Liver (tissue), 3 donors: ENCODE data around the gene MECR.

Source experiments
- EGR1 ChIP-seq, 2 donors: IDR thresholded peaks; 2 replicates each; pipeline ENCODE4 v1.6.1; 2016 to 2018; ENCODE audit warnings: antibody characterized with exemption in 2 of 2, low read depth in 2 of 2
- FOXA1 ChIP-seq: IDR thresholded peaks from 2 replicates; pipeline ENCODE4 v1.6.1; 2016; ENCODE audit warnings: antibody characterized with exemption
- HNF4G ChIP-seq: IDR thresholded peaks from 2 replicates; pipeline ENCODE4 v1.6.1; 2016; ENCODE audit warnings: antibody characterized with exemption
- JUND ChIP-seq, 2 donors: IDR thresholded peaks; 2 replicates each; pipeline ENCODE4 v1.6.1; 2016; ENCODE audit warnings: antibody characterized with exemption in 2 of 2
- NR2F2 ChIP-seq: IDR thresholded peaks from 2 replicates; pipeline ENCODE4 v1.6.1; 2016; ENCODE audit warnings: antibody characterized with exemption
- RAD21 ChIP-seq, 2 donors: IDR thresholded peaks; 2 replicates each; pipeline ENCODE4 v1.6.1; 2016; ENCODE audit warnings: antibody characterized with exemption in 2 of 2, mild to moderate bottlenecking in 2 of 2
- SP1 ChIP-seq: IDR thresholded peaks from 2 replicates; pipeline ENCODE4 v1.6.1; 2018; ENCODE audit warnings: antibody characterized with exemption, mild to moderate bottlenecking
- TAF1 ChIP-seq: conservative IDR thresholded peaks from 2 replicates; pipeline ENCODE4 v1.6.1; 2016; ENCODE audit warnings: antibody characterized with exemption, mild to moderate bottlenecking
- YY1 ChIP-seq: IDR thresholded peaks from 2 replicates; pipeline ENCODE4 v1.6.1; 2016; ENCODE audit warnings: antibody characterized with exemption, mild to moderate bottlenecking
- TF ChIP-seq, protein P1 (sequence below): fragments of 150-350 bp; IDR thresholded peaks from 2 replicates; pipeline ENCODE4 v1.5.1; 2017; ENCODE audit warnings: improper control_type of control experiment, low read depth, low read length; ENCODE audit not compliant: missing input control
- TF ChIP-seq, protein P2 (sequence below): IDR thresholded peaks from 2 replicates; pipeline ENCODE4 v1.6.1; 2016; ENCODE audit warnings: antibody characterized with exemption
- TF ChIP-seq, protein P3 (sequence below): IDR thresholded peaks from 2 replicates; pipeline ENCODE4 v1.6.1; 2016; ENCODE audit warnings: antibody characterized with exemption
- TF ChIP-seq, protein P4 (sequence below): IDR thresholded peaks from 2 replicates; pipeline ENCODE4 v1.6.1; 2016; ENCODE audit warnings: antibody characterized with exemption, mild to moderate bottlenecking
- TF ChIP-seq, protein P5 (sequence below): IDR thresholded peaks from 2 replicates; pipeline ENCODE4 v1.6.1; 2016; ENCODE audit warnings: antibody characterized with exemption
- donor health status: healthy.
- donor health status: healthy.

DNA sequence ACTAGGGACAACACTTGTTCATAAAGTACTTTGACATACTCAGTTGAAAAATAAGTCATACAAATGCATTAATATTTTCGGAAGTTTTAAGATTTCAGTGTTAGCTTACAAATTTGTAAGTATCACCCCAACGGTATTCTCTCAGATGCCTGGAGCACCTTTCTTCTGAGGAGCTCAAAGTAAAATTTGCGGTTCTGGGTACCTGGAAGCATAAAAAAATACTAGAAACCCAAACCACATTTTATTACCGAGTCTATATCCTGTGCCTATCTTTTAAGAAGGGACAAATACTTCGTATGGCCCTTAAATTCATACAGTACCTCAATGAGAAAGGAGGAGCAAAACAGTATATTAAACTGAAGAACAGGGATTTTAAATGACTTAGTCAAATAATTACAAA, 59.2 kb downstream of the MECR start:
- TF ChIP-seq, protein P1, sequence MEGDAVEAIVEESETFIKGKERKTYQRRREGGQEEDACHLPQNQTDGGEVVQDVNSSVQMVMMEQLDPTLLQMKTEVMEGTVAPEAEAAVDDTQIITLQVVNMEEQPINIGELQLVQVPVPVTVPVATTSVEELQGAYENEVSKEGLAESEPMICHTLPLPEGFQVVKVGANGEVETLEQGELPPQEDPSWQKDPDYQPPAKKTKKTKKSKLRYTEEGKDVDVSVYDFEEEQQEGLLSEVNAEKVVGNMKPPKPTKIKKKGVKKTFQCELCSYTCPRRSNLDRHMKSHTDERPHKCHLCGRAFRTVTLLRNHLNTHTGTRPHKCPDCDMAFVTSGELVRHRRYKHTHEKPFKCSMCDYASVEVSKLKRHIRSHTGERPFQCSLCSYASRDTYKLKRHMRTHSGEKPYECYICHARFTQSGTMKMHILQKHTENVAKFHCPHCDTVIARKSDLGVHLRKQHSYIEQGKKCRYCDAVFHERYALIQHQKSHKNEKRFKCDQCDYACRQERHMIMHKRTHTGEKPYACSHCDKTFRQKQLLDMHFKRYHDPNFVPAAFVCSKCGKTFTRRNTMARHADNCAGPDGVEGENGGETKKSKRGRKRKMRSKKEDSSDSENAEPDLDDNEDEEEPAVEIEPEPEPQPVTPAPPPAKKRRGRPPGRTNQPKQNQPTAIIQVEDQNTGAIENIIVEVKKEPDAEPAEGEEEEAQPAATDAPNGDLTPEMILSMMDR: no peak
- TF ChIP-seq, protein P2, sequence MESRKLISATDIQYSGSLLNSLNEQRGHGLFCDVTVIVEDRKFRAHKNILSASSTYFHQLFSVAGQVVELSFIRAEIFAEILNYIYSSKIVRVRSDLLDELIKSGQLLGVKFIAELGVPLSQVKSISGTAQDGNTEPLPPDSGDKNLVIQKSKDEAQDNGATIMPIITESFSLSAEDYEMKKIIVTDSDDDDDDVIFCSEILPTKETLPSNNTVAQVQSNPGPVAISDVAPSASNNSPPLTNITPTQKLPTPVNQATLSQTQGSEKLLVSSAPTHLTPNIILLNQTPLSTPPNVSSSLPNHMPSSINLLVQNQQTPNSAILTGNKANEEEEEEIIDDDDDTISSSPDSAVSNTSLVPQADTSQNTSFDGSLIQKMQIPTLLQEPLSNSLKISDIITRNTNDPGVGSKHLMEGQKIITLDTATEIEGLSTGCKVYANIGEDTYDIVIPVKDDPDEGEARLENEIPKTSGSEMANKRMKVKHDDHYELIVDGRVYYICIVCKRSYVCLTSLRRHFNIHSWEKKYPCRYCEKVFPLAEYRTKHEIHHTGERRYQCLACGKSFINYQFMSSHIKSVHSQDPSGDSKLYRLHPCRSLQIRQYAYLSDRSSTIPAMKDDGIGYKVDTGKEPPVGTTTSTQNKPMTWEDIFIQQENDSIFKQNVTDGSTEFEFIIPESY: no peak
- no peak for TF ChIP-seq YY1
- TF ChIP-seq EGR1 (IDR thresholded peaks at IDR 0.05; ENCODE audit: low read depth in 2 of 2): no peak
- TF ChIP-seq, protein P3, sequence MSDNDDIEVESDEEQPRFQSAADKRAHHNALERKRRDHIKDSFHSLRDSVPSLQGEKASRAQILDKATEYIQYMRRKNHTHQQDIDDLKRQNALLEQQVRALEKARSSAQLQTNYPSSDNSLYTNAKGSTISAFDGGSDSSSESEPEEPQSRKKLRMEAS: no peak
- no peak for TF ChIP-seq HNF4G
- no peak for TF ChIP-seq RAD21 (IDR thresholded peaks at IDR 0.05)
- no peak for TF ChIP-seq FOXA1
- TF ChIP-seq, protein P4, sequence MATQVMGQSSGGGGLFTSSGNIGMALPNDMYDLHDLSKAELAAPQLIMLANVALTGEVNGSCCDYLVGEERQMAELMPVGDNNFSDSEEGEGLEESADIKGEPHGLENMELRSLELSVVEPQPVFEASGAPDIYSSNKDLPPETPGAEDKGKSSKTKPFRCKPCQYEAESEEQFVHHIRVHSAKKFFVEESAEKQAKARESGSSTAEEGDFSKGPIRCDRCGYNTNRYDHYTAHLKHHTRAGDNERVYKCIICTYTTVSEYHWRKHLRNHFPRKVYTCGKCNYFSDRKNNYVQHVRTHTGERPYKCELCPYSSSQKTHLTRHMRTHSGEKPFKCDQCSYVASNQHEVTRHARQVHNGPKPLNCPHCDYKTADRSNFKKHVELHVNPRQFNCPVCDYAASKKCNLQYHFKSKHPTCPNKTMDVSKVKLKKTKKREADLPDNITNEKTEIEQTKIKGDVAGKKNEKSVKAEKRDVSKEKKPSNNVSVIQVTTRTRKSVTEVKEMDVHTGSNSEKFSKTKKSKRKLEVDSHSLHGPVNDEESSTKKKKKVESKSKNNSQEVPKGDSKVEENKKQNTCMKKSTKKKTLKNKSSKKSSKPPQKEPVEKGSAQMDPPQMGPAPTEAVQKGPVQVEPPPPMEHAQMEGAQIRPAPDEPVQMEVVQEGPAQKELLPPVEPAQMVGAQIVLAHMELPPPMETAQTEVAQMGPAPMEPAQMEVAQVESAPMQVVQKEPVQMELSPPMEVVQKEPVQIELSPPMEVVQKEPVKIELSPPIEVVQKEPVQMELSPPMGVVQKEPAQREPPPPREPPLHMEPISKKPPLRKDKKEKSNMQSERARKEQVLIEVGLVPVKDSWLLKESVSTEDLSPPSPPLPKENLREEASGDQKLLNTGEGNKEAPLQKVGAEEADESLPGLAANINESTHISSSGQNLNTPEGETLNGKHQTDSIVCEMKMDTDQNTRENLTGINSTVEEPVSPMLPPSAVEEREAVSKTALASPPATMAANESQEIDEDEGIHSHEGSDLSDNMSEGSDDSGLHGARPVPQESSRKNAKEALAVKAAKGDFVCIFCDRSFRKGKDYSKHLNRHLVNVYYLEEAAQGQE: no peak
- TF ChIP-seq, protein P5, sequence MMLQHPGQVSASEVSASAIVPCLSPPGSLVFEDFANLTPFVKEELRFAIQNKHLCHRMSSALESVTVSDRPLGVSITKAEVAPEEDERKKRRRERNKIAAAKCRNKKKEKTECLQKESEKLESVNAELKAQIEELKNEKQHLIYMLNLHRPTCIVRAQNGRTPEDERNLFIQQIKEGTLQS: no peak
- TF ChIP-seq NR2F2: no peak
- no peak for TF ChIP-seq TAF1
- TF ChIP-seq JUND (IDR thresholded peaks at IDR 0.05): no peak
- no peak for TF ChIP-seq SP1
